Measurements from ENCODE around the gene FAM83C. TPM values are rescaled to one million over a fixed set of nuclear protein-coding genes. Genes with fewer than 3 reads are reported as not detected.
"Not testable (repeated sequence)": the region's sequence is repeated elsewhere in the genome, so short reads cannot be mapped to it uniquely, and the experiment has no call there.

The FAM83C gene
- total and polyA plus RNA-seq, 7 donors = under 0.01 to 0.03 TPM; not detected in 5

DNA sequence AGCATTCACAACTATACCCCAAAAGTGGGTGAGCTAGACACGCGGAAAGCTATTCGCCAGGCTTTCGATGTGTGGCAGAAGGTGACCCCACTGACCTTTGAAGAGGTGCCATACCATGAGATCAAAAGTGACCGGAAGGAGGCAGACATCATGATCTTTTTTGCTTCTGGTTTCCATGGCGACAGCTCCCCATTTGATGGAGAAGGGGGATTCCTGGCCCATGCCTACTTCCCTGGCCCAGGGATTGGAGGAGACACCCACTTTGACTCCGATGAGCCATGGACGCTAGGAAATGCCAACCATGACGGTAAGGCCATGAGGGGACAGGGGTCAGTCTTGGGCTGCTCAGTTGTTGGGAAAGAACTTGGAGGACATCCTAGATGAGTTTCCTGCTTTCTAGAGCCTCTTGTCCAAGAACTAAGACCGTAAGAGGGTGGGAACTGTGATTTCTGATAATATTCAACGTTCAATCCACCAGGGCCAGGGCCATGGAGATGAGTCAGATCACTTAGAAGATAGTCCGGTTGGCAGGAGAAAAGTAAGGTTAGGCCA is 37.7 kb downstream of the FAM83C start:
- Histone ChIP-seq H3K4me1 (peaks cover 0 to 8% (median 0%) of the 10 kb centered on the region in 4 donors), H3K27me3 (no peaks in the 10 kb centered on the region), H3K9me3 (no peaks in the 10 kb centered on the region), H3K4me3 (no peak overlapping the region), H3K36me3 (peaks cover 0 to 18% (median 3%) of the 10 kb centered on the region in 4 donors), H3K27ac (no peak overlapping the region)
- DNase-seq = no peak
- 96 to 97% methylated on average over 12 of the region's 12 CpGs for WGBS, 2 donors
- intact Hi-C loops (cut with DNase I) = no loop called here
- TF ChIP-seq POLR2AphosphoS5 (IDR thresholded peaks at IDR 0.05) (no peak), EP300 (IDR thresholded peaks at IDR 0.05) (no peak), POLR2A (IDR thresholded peaks at IDR 0.05) (no peak)
- TF ChIP-seq, protein P1, sequence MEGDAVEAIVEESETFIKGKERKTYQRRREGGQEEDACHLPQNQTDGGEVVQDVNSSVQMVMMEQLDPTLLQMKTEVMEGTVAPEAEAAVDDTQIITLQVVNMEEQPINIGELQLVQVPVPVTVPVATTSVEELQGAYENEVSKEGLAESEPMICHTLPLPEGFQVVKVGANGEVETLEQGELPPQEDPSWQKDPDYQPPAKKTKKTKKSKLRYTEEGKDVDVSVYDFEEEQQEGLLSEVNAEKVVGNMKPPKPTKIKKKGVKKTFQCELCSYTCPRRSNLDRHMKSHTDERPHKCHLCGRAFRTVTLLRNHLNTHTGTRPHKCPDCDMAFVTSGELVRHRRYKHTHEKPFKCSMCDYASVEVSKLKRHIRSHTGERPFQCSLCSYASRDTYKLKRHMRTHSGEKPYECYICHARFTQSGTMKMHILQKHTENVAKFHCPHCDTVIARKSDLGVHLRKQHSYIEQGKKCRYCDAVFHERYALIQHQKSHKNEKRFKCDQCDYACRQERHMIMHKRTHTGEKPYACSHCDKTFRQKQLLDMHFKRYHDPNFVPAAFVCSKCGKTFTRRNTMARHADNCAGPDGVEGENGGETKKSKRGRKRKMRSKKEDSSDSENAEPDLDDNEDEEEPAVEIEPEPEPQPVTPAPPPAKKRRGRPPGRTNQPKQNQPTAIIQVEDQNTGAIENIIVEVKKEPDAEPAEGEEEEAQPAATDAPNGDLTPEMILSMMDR (IDR thresholded peaks at IDR 0.05) = no peak

DNA sequence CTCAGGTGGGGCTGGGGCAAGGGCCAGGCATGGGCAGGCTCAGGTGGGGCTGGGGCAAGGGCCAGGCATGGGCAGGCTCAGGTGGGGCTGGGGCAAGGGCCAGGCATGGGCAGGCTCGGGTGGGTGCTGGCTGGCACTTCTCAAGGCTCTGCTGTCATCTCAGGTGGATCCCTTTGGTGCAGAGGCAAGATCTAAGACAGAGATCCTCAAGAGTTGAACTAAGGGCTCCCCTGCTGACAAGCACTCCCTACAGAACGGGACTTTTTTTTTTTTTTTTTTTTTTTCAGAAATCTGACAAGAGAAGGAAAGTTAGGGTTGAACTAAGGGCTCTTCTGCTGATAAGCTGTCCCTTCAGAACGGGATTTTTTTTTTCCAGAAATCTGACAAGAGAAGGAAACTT is 39.2 kb downstream of the FAM83C start:
- 61 to 80% methylated on average over 3 of the region's 3 CpGs for WGBS, 2 donors
- Histone ChIP-seq H3K4me3 (no peak overlapping the region), H3K36me3 (peaks cover 0 to 18% (median 3%) of the 10 kb centered on the region in 4 donors), H3K27ac (no peak overlapping the region), H3K27me3 (no peaks in the 10 kb centered on the region), H3K9me3 (no peaks in the 10 kb centered on the region), H3K4me1 (peaks cover 0 to 6% (median 0%) of the 10 kb centered on the region in 4 donors)
- no peak for DNase-seq
- intact Hi-C loops (cut with DNase I) = no loop called here
- TF ChIP-seq, protein P1 (IDR thresholded peaks at IDR 0.05) = no peak
- TF ChIP-seq POLR2A (IDR thresholded peaks at IDR 0.05) (no peak), POLR2AphosphoS5 (IDR thresholded peaks at IDR 0.05) (no peak), EP300 (IDR thresholded peaks at IDR 0.05) (no peak)

DNA sequence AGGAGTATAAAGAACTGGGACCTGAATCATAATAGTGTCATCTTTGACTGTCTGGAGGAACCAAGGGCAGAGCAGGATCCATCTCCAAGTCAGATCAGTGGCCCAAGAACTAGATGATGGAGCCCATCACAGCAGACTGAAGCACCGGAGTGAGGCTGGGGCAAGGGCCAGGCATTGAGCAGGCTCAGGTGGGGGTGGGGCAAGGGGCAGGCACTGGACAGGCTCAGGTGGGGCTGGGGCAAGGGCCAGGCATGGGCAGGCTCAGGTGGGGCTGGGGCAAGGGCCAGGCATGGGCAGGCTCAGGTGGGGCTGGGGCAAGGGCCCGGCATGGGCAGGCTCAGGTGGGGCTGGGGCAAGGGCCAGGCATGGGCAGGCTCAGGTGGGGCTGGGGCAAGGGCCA is 39.6 kb downstream of the FAM83C start:
- intact Hi-C loops (cut with DNase I); H3K9me3 ChIP-seq; H3K4me3 ChIP-seq; H3K27me3 ChIP-seq; H3K4me1 ChIP-seq; H3K27ac ChIP-seq; DNase-seq: not testable (repeated sequence)
- H3K36me3 ChIP-seq = peaks cover 0 to 18% (median 3%) of the 10 kb centered on the region in 4 donors
- WGBS, 2 donors = 67 to 91% methylated on average over 2 of the region's 2 CpGs

DNA sequence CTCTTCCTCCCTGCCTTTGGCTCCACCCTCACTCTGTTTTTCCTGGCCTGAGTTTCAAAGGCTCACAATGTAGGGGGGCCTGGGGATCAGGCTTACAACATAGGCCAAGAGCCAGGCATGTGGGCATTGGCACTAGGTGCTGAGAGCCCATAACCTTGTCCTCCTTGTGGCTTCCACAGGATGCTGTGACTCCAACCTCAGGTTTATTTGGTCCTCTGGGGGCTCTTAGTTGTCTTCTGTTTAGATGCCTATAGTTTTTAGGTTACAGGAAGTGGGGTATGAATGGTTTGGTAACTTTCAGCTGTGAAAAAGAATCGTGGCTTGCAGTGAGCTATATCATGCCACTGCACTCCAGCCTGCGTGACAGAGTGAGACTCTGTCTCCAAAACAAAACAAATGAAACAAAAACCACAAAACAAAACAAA is 40.2 kb downstream of the FAM83C start:
- WGBS, 2 donors = 41 to 49% methylated on average over 2 of the region's 2 CpGs
- H3K36me3 ChIP-seq = peaks cover 0 to 18% (median 3%) of the 10 kb centered on the region in 4 donors

DNA sequence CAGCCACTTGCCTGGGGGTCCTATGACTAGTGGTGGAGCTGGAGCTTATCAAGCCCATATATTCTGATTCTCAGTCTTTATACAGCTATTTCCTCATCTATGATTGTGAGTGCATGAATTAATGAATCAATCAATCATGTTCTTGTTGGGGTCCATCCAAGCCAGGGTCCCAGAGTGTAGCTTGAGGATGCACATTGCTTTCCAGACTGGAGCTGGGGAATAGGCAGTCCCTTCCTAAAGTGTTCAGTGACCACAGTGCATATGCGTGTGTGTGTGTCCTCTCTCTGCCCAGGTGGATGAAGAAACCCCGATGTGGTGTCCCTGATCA is 40.6 kb downstream of the FAM83C start:
- H3K27ac ChIP-seq = no peak overlapping the region
- H3K27me3 ChIP-seq = no peaks in the 10 kb centered on the region
- 90 to 91% methylated on average over 2 of the region's 2 CpGs for WGBS, 2 donors
- intact Hi-C loops (cut with DNase I) = no loop called here
- no peak for DNase-seq
- H3K4me1 ChIP-seq = no peaks in the 10 kb centered on the region
- no peak overlapping the region for H3K4me3 ChIP-seq
- H3K9me3 ChIP-seq = no peaks in the 10 kb centered on the region
- peaks cover 0 to 18% (median 3%) of the 10 kb centered on the region in 4 donors for H3K36me3 ChIP-seq
- no peak for TF ChIP-seq POLR2AphosphoS5 (IDR thresholded peaks at IDR 0.05)
- no peak for TF ChIP-seq POLR2A (IDR thresholded peaks at IDR 0.05)
- TF ChIP-seq, protein P1 (IDR thresholded peaks at IDR 0.05) = no peak
- no peak for TF ChIP-seq EP300 (IDR thresholded peaks at IDR 0.05)

More for the DNA sequence above, 40.2 kb downstream of the FAM83C start:
- no peak overlapping the region for H3K27ac ChIP-seq
- H3K4me3 ChIP-seq = no peak overlapping the region
- no peak for TF ChIP-seq EP300 (IDR thresholded peaks at IDR 0.05)
- no peak for TF ChIP-seq POLR2A (IDR thresholded peaks at IDR 0.05)
- TF ChIP-seq, protein P1 (IDR thresholded peaks at IDR 0.05) = no peak
- TF ChIP-seq POLR2AphosphoS5 (IDR thresholded peaks at IDR 0.05) = no peak
- H3K4me1 ChIP-seq = no peaks in the 10 kb centered on the region
- no peaks in the 10 kb centered on the region for H3K9me3 ChIP-seq
- DNase-seq = no peak
- no peaks in the 10 kb centered on the region for H3K27me3 ChIP-seq
- intact Hi-C loops (cut with DNase I) = no loop called here
